Transverse colon (tissue), 3 donors: ENCODE results near the gene EIF5B.

ENCODE experiments used
- POLR2A ChIP-seq: fragments of 450-650 bp; IDR thresholded peaks from one replicate; pipeline ENCODE4 v1.6.1; 2016; ENCODE audit warnings: antibody characterized with exemption, mild to moderate bottlenecking, moderate library complexity
- TF ChIP-seq, protein P1 (sequence below), 5 experiments: fragments of 200-600 bp in 3 of 5; fragments of 450-650 bp in 2 of 5; sonication (generic) in 3 of 5; IDR thresholded peaks; 1 replicate in 2 of 5; 2 replicates in 3 of 5; pipeline ENCODE4 v1.5.1; 2016 to 2017; ENCODE audit warnings: antibody characterized with exemption in 5 of 5, inconsistent platforms in 3 of 5, mild to moderate bottlenecking in 2 of 5, moderate library complexity in 1 of 5

DNA sequence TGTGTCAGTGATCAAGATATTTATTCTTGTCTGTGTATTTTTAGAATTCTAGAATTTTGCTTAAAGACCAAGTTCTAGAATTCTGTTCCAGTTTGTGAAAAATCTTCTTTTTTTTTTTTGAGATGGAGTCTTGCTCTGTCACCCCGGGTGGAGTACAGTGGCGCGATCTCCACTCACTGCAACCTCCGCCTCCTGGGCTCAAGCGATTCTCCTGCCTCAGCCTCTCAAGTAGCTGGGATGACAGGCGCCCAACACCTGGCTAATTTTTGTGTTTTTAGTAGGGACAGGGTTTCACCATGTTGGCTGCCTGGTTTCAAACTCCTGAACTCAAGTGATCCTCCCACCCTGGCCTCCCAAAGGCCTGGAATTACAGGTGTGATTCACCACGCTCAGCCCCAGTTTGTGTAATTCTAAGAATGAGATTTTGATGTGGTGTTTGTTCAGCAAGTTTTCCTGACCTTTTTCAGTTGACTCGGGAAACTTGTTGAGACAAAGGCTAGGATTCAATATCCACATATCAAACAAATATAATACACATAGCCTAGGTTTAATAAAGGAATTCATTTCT is 3.6 kb downstream of the EIF5B start:
- TF ChIP-seq, protein P1, sequence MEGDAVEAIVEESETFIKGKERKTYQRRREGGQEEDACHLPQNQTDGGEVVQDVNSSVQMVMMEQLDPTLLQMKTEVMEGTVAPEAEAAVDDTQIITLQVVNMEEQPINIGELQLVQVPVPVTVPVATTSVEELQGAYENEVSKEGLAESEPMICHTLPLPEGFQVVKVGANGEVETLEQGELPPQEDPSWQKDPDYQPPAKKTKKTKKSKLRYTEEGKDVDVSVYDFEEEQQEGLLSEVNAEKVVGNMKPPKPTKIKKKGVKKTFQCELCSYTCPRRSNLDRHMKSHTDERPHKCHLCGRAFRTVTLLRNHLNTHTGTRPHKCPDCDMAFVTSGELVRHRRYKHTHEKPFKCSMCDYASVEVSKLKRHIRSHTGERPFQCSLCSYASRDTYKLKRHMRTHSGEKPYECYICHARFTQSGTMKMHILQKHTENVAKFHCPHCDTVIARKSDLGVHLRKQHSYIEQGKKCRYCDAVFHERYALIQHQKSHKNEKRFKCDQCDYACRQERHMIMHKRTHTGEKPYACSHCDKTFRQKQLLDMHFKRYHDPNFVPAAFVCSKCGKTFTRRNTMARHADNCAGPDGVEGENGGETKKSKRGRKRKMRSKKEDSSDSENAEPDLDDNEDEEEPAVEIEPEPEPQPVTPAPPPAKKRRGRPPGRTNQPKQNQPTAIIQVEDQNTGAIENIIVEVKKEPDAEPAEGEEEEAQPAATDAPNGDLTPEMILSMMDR (IDR thresholded peaks at IDR 0.05) = no peak
- TF ChIP-seq POLR2A = no peak
